ENCODE results near the gene RUFY3.
A peak's percentile ranks its signal among the peaks of the same experiment; 100 is the strongest.
"Not testable (repeated sequence)": the region's sequence is repeated elsewhere in the genome, so short reads cannot be mapped to it uniquely, and the experiment has no call there.

RUFY3 gene

DNA sequence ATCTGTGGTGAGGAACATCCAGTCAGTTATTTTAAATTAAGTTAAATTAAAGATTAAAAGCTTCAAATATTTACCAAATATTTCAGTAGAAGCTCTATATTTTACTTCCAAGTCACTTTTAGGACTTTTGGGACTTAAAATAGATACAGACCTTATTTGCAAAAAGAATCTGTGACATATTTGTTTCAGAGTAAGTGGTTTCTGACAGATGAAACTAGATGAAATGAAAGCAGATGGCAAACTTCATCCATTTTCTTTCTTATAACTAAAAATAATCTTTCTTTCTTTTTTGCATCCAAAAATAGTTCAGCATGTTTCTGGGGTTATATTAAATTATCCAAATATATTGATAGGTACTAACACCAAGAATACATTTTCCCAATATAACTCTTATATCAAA, 40.1 kb upstream of the RUFY3 start:
- in situ Hi-C loops (cut with HindIII; ENCODE audit: low sequenced_read_pairs): no loop called here
- DNase-seq (ENCODE audit: low read depth): no peak
- TF ChIP-seq, protein P1, sequence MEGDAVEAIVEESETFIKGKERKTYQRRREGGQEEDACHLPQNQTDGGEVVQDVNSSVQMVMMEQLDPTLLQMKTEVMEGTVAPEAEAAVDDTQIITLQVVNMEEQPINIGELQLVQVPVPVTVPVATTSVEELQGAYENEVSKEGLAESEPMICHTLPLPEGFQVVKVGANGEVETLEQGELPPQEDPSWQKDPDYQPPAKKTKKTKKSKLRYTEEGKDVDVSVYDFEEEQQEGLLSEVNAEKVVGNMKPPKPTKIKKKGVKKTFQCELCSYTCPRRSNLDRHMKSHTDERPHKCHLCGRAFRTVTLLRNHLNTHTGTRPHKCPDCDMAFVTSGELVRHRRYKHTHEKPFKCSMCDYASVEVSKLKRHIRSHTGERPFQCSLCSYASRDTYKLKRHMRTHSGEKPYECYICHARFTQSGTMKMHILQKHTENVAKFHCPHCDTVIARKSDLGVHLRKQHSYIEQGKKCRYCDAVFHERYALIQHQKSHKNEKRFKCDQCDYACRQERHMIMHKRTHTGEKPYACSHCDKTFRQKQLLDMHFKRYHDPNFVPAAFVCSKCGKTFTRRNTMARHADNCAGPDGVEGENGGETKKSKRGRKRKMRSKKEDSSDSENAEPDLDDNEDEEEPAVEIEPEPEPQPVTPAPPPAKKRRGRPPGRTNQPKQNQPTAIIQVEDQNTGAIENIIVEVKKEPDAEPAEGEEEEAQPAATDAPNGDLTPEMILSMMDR (IDR thresholded peaks at IDR 0.05; ENCODE audit: low read depth, low read length, missing control alignments): no peak

DNA sequence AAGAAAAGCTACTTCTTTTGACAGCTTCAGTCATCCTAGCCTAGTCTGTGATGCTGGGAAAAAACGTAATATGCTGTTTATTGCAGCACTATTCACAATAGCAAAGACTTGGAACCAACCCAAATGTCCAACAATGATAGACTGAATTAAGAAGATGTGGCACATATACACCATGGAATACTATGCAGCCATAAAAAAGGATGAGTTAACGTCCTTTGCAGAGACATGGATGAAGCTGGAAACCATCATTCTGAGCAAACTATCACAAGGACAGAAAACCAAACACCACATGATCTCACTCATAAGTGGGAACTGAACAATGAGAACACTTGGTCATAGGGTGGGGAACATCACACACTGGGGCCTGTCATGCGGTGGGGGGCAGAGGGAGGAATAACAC, 39.6 kb upstream of the RUFY3 start:
- DNase-seq (ENCODE audit: low read depth); in situ Hi-C loops (cut with HindIII; ENCODE audit: low sequenced_read_pairs); H3K4me3 ChIP-seq (ENCODE audit: low read depth, low read length): not testable (repeated sequence)

More for the DNA sequence above, 40.1 kb upstream of the RUFY3 start:
- H3K4me3 ChIP-seq (ENCODE audit: low read depth, low read length): no peak overlapping the region

DNA sequence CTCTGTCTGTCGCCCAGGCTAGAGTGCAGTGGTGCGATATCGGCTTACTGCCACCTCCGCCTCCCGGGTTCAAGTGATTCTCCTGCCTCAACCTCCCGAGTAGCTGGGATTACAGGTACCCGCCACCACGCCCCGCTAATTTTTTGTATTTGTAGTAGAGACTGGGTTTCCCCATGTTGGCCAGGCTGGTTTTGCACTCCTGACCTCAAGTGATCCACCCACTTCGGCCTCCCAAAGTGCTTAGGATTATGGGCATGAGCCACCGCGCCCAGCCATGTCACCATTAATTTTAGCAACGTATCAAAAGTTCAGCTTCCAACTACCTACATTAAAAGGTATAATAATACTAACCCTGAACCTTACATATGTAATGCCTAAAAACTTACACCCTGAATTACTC, 34.4 kb upstream of the RUFY3 start:
- DNase-seq (ENCODE audit: low read depth): no peak
- in situ Hi-C loops (cut with HindIII; ENCODE audit: low sequenced_read_pairs): no loop called here
- TF ChIP-seq, protein P1 (IDR thresholded peaks at IDR 0.05; ENCODE audit: low read depth, low read length, missing control alignments): no peak

DNA sequence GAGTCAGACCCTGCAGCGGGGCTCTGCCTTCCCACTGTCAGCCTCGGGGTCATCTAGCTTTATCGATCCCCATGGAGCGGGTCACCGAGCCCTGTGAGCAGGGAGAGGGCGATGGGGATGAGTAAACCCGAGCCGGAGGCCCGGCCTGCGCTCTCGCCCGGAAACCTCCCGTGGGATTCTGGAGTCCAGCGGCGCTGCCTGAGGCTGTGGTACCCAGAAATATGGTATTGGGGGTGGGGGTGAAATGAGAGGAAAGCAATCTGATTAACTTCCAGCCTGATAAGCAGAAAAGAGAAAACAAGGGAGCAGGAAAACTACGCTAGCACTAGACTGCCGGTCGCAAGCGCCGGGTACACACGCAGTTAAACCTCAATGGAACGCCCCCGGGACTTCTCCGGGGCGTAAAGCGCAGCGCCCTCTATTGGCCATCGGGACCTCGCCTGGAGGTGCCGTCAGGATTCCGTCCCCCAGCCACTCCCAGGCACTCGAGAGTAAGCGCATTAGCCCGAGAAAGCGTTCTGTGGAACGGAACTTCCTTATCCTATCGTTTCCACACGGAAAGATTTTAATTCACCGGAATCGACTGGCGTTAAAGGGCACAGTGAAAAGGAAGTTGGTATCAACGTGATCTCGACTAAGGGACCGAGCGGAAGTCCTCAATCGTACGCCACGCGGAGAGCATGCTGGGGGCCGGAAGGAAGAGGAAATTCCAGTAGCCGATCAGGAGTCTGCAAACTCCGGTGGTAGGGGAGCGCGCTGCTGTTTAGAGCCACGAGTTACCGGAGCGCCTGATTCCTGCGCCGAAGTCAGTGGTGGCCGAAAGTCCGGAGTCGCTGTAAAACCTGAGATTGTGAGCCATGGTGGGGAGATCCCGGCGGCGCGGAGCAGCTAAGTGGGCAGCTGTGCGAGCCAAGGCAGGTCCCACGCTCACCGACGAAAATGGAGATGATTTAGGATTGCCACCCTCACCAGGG, 33.7 kb upstream of the RUFY3 start, which contains the start of gene UTP3:
TSS of gene UTP3 (plus strand) at position 712 of the 974 bp plus-strand sequence. CDS start at position 858, 146 bp downstream.
- H3K4me3 ChIP-seq (ENCODE audit: low read depth, low read length): peak within 1 kb of the TSS; percentile 98
- DNase-seq (ENCODE audit: low read depth): peak; percentile 99
- in situ Hi-C loops (cut with HindIII; ENCODE audit: low sequenced_read_pairs): no loop called here
- TF ChIP-seq, protein P1 (IDR thresholded peaks at IDR 0.05; ENCODE audit: low read depth, low read length, missing control alignments): peak; percentile 99

More for the DNA sequence above, 34.4 kb upstream of the RUFY3 start:
- peak overlapping the region; percentile 98 for H3K4me3 ChIP-seq (ENCODE audit: low read depth, low read length)

DNA sequence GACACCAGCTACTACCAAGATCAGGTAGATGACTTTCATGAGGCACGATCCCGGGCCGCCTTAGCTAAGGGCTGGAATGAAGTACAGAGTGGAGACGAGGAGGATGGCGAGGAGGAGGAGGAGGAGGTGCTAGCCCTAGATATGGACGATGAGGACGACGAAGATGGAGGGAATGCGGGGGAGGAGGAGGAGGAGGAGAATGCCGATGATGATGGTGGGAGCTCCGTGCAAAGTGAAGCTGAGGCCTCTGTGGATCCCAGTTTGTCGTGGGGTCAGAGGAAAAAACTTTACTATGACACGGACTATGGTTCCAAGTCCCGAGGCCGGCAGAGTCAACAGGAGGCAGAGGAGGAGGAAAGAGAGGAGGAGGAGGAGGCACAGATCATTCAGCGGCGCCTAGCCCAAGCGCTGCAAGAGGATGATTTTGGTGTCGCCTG, 33.0 kb upstream of the RUFY3 start:
- peak overlapping the region; percentile 98 for H3K4me3 ChIP-seq (ENCODE audit: low read depth, low read length)
- in situ Hi-C loops (cut with HindIII; ENCODE audit: low sequenced_read_pairs): no loop called here
- TF ChIP-seq, protein P1 (IDR thresholded peaks at IDR 0.05; ENCODE audit: low read depth, low read length, missing control alignments): no peak
- no peak for DNase-seq (ENCODE audit: low read depth)

DNA sequence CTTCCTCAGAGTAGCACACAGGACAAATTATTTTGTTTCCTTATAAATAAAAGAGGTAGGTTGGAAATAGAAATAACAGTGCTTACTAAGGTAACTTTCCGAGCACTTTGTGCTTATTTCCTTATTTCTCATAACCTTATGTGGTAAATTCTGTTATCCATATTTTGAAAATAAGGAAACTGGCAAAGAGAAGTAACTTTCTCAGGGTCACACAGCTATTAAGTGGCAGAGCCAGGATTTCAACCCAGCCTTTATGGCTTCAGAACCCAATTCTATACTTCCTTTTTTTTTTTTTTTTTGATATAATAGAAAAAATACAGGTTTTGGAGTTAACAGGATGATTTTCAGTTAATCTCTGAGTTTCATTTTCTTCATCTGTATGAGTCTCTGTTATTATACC, 30.1 kb upstream of the RUFY3 start:
- in situ Hi-C loops (cut with HindIII; ENCODE audit: low sequenced_read_pairs): no loop called here
- TF ChIP-seq, protein P1 (IDR thresholded peaks at IDR 0.05; ENCODE audit: low read depth, low read length, missing control alignments): no peak
- H3K4me3 ChIP-seq (ENCODE audit: low read depth, low read length): no peak overlapping the region
- DNase-seq (ENCODE audit: low read depth): no peak

DNA sequence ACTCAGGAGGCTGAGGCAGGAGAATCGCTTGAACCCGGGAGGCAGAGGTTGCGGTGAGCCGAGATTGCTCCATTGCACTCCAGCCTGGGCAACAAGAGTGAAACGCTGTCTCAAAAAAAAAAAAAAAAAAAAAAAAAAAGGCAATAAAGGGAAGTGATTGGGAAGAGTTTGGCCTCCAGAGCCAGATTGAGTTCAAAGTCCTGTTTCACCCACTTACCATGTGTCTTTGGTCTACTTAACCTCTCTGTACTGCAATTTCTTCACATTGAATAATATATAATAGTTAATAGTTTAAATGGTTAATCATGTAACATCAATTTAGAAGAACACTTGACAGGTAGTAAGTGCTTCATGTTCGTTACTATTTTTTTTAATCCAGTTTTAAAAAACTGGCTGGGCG, 27.1 kb upstream of the RUFY3 start:
- H3K4me3 ChIP-seq (ENCODE audit: low read depth, low read length); DNase-seq (ENCODE audit: low read depth); in situ Hi-C loops (cut with HindIII; ENCODE audit: low sequenced_read_pairs): not testable (repeated sequence)

DNA sequence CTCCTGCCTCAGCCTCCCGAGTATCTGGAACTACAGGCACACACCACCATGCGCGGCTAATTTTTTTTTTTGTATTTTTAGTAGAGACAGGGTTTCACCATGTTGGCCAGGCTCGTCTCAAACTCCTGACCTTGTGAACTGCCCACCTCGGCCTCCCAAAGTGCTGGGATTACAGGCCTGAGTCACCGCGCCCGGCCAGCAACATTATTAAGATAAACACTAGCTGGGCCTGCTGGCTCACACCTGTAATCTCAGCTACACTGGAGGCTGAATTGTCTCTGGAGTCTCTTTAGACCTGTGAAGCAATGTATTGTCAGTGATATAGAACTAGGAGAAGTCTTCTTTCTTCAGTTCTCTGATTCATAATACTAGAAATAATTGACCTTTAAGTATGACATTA, 23.3 kb upstream of the RUFY3 start:
- H3K4me3 ChIP-seq (ENCODE audit: low read depth, low read length); in situ Hi-C loops (cut with HindIII; ENCODE audit: low sequenced_read_pairs); DNase-seq (ENCODE audit: low read depth): not testable (repeated sequence)
